PC-3 (cell line): ENCODE results near the gene SLC25A47. TPM values are rescaled to one million over a fixed set of nuclear protein-coding genes. Genes with fewer than 3 reads are reported as not detected.
"Not testable (repeated sequence)": the region's sequence is repeated elsewhere in the genome, so short reads cannot be mapped to it uniquely, and the experiment has no call there.

ENCODE experiments used
- ATAC-seq: fragments of 200-7000 bp; cut with Tn5 transposase; 2 replicates; pipeline ENCODE4 v1.9.1; 2020; ENCODE audit warnings: mild to moderate bottlenecking, moderate library complexity
- BruUV-seq: library from RNA; stranded (reverse); fragments of 400-500 nt; replicated peaks from 2 replicates; lab custom pipeline; 2021; lab: Mats Ljungman, UMichigan
- CTCF ChIA-PET: fragments of 300-600 bp; sonication (Branson Sonifier 250); formaldehyde crosslinking; loops from one replicate; lab custom pipeline; 2022; ENCODE audit warnings: antibody characterized with exemption; lab: Charles Lee
- POLR2A ChIA-PET: fragments of 300-600 bp; sonication (Branson Sonifier 250); formaldehyde crosslinking; loops from one replicate; lab custom pipeline; 2022; ENCODE audit warnings: antibody characterized with exemption; ENCODE audit not compliant: unreplicated experiment; lab: Charles Lee
- DNase-seq: peaks from one replicate; pipeline ENCODE4 v3.0.0-alpha.2; 2015
- H2AFZ ChIP-seq: fragments of 300-600 bp; sonication (generic); 2 replicates; pipeline ENCODE4 v1.6.0; 2016; ENCODE audit warnings: antibody characterized with exemption, low read length
- H3F3A ChIP-seq: fragments of 300-600 bp; sonication (generic); one replicate; pipeline ENCODE4 v1.6.0; 2017; ENCODE audit warnings: antibody characterized with exemption, low read length, control low read depth, mild to moderate bottlenecking; ENCODE audit not compliant: unreplicated experiment
- H3K27ac ChIP-seq: fragments of 300-600 bp; sonication (generic); 2 replicates; pipeline ENCODE4 v1.5.1; 2016; ENCODE audit warnings: mild to moderate bottlenecking, low read length
- H3K27me3 ChIP-seq: fragments of 300-600 bp; sonication (generic); 2 replicates; pipeline ENCODE4 v1.6.1; 2016; ENCODE audit warnings: low read length, mixed read lengths
- H3K36me3 ChIP-seq: fragments of 300-600 bp; sonication (generic); 2 replicates; pipeline ENCODE4 v1.6.1; 2016; ENCODE audit warnings: low read depth, mixed run types, low read length, mixed read lengths
- H3K4me1 ChIP-seq: fragments of 300-600 bp; sonication (generic); 2 replicates; pipeline ENCODE4 v1.5.1; 2016; ENCODE audit warnings: low read length; ENCODE audit not compliant: insufficient read depth
- H3K4me2 ChIP-seq: fragments of 300-600 bp; sonication (generic); 2 replicates; pipeline ENCODE4 v1.6.0; 2016; ENCODE audit warnings: low read length
- H3K4me3 ChIP-seq: fragments of 300-600 bp; sonication (generic); 2 replicates; pipeline ENCODE4 v1.5.1; 2016; ENCODE audit warnings: mild to moderate bottlenecking, low read length, mixed read lengths
- H3K79me2 ChIP-seq: fragments of 300-600 bp; sonication (generic); 2 replicates; pipeline ENCODE4 v1.6.1; 2017; ENCODE audit warnings: low read length, mixed read lengths
- H3K9ac ChIP-seq: fragments of 300-600 bp; sonication (generic); 2 replicates; pipeline ENCODE4 v1.6.0; 2016; ENCODE audit warnings: mild to moderate bottlenecking, low read length
- H3K9me2 ChIP-seq: fragments of 300-600 bp; sonication (generic); replicated peaks from 2 replicates; pipeline ENCODE4 v1.6.1; 2016; ENCODE audit warnings: mixed run types, low read length, mixed read lengths
- H3K9me3 ChIP-seq: fragments of 300-600 bp; sonication (generic); 2 replicates; pipeline ENCODE4 v1.6.1; 2016; ENCODE audit warnings: low read length, mixed read lengths
- H4K20me1 ChIP-seq: fragments of 300-600 bp; sonication (generic); 2 replicates; pipeline ENCODE4 v1.6.1; 2016; ENCODE audit warnings: low read length, mixed read lengths
- CTCF ChIP-seq: fragments of 300-600 bp; sonication (generic); conservative IDR thresholded peaks from 2 replicates; pipeline ENCODE4 v1.5.1; 2017; ENCODE audit warnings: antibody characterized with exemption, low read depth, mild to moderate bottlenecking, low read length
- EZH2 ChIP-seq: fragments of 300-600 bp; sonication (generic); IDR thresholded peaks from one replicate; pipeline ENCODE4 v1.6.1; 2017; ENCODE audit warnings: antibody characterized with exemption, mild to moderate bottlenecking, low read length; ENCODE audit not compliant: unreplicated experiment
- EZH2phosphoT487 ChIP-seq: fragments of 300-600 bp; sonication (generic); IDR thresholded peaks from 2 replicates; pipeline ENCODE4 v1.6.1; 2018; ENCODE audit warnings: mild to moderate bottlenecking, antibody characterized with exemption, low read length, borderline replicate concordance
- intact Hi-C: fragments of 100-400 bp; cut with micrococcal nuclease; formaldehyde crosslinking; loops from 2 replicates; pipeline ENCODE4 v1.9.0; 2023
- total RNA-seq: library from RNA; depleted of rRNA; stranded (reverse); fragments of >200 nt; gene quantifications from 2 replicates; pipeline ENCODE4 v1.2.3, GENCODE V29; 2014

SLC25A47 gene
- total RNA-seq, 1 experiment from 2014 or later, result 0.07 TPM

GRCh38 chr14:100341301-100342031 lies 18.3 kb downstream of the SLC25A47 start:
- intact Hi-C loops, result no loop called here
- no peak overlapping the region for H2AFZ ChIP-seq
- peak overlapping the region; percentile 42 for H3K27ac ChIP-seq
- ChIA-PET CTCF (no interaction called here), POLR2A (interaction anchor here (0.5 kb wide), 1 partner anchor 249 kb away, joined by 3 read pairs; no protein-coding TSS in a partner anchor)
- H3K9me2 ChIP-seq, result no peaks in the 10 kb centered on the region
- no peaks in the 10 kb centered on the region for H3K79me2 ChIP-seq
- no peak overlapping the region for H3K4me3 ChIP-seq
- ATAC-seq (peak; percentile 70), DNase-seq (peak; percentile 35)
- BruUV-seq, result no TSS peak
- H3F3A ChIP-seq, result no peaks in the 10 kb centered on the region
- no peaks in the 10 kb centered on the region for H4K20me1 ChIP-seq
- peaks cover 5% of the 10 kb centered on the region; the same call in 1 of the 2 replicates for H3K4me1 ChIP-seq
- no peak overlapping the region for H3K4me2 ChIP-seq
- H3K9me3 ChIP-seq, result no peaks in the 10 kb centered on the region
- H3K9ac ChIP-seq, result no peak overlapping the region; the same call in 1 of the 2 replicates
- TF ChIP-seq EZH2phosphoT487 (no peak), CTCF (no peak), EZH2 (no peak)
- H3K27me3 ChIP-seq, result no peaks in the 10 kb centered on the region
- H3K36me3 ChIP-seq, result peaks cover 21% of the 10 kb centered on the region; the same call in 1 of the 2 replicates

- Histone ChIP-seq H3K27ac (no peak overlapping the region), H3K79me2 (no peaks in the 10 kb centered on the region), H3F3A (no peaks in the 10 kb centered on the region), H3K4me2 (no peak overlapping the region), H3K9me3 (no peaks in the 10 kb centered on the region), H3K9ac (no peak overlapping the region), H3K9me2 (no peaks in the 10 kb centered on the region), H3K4me3 (no peak overlapping the region), H3K27me3 (no peaks in the 10 kb centered on the region), H2AFZ (no peak overlapping the region), H3K4me1 (peaks cover 5% of the 10 kb centered on the region; the same call in 1 of the 2 replicates), H4K20me1 (no peaks in the 10 kb centered on the region), H3K36me3 (peaks cover 18% of the 10 kb centered on the region; the same call in 1 of the 2 replicates)
- CTCF ChIA-PET, result no interaction called here
- intact Hi-C loops, result no loop called here
- no peak for ATAC-seq
- DNase-seq, result no peak
- BruUV-seq, result no TSS peak
- POLR2A ChIA-PET, result no interaction called here
- no peak for TF ChIP-seq EZH2
- TF ChIP-seq CTCF, result no peak
- TF ChIP-seq EZH2phosphoT487, result no peak
These were observed 19.1 kb downstream of the SLC25A47 start for GRCh38 chr14:100342195-100342594.

GRCh38 chr14:100342826-100343225 lies 19.7 kb downstream of the SLC25A47 start:
- H3K4me1 ChIP-seq, ATAC-seq, H3K9me2 ChIP-seq, H4K20me1 ChIP-seq, H3F3A ChIP-seq, BruUV-seq, H3K79me2 ChIP-seq, H3K4me2 ChIP-seq, H3K27ac ChIP-seq, intact Hi-C loops, H3K9me3 ChIP-seq, H3K9ac ChIP-seq, H3K4me3 ChIP-seq, CTCF ChIA-PET, H2AFZ ChIP-seq, POLR2A ChIA-PET, H3K27me3 ChIP-seq, DNase-seq: not testable (repeated sequence)
- H3K36me3 ChIP-seq, result peaks cover 18% of the 10 kb centered on the region; the same call in 1 of the 2 replicates

GRCh38 chr14:100344657-100345056 lies 21.5 kb downstream of the SLC25A47 start:
- ATAC-seq, H3K79me2 ChIP-seq, CTCF ChIA-PET, POLR2A ChIA-PET, H3K27ac ChIP-seq, BruUV-seq, H3K9ac ChIP-seq, H3K4me3 ChIP-seq, H3K27me3 ChIP-seq, H3K9me2 ChIP-seq, H4K20me1 ChIP-seq, H3K4me1 ChIP-seq, H2AFZ ChIP-seq, intact Hi-C loops, H3K4me2 ChIP-seq, DNase-seq, H3F3A ChIP-seq, H3K9me3 ChIP-seq: not testable (repeated sequence)
- H3K36me3 ChIP-seq, result peaks cover 18% of the 10 kb centered on the region; the same call in 1 of the 2 replicates
